ENCODE data around the gene IFI27L2.

IFI27L2 gene

GRCh38 chr14:94136575-94137331 lies 7.3 kb upstream of the IFI27L2 start:
- Histone ChIP-seq H3K4me1 (no peaks in the 10 kb centered on the region), H3K27ac (no peak overlapping the region), H3K27me3 (no peaks in the 10 kb centered on the region), H3K9ac (no peak overlapping the region), H4K20me1 (no peaks in the 10 kb centered on the region), H3K4me2 (no peak overlapping the region), H3K36me3 (no peaks in the 10 kb centered on the region), H3K9me3 (peaks cover 12% of the 10 kb centered on the region), H3K4me3 (no peak overlapping the region)
- no peak for TF ChIP-seq Cebpa-rat (IDR thresholded peaks at IDR 0.05)

- H3K27ac ChIP-seq = no peak overlapping the region
- H3K9ac ChIP-seq = no peak overlapping the region
- no peak overlapping the region for H3K4me2 ChIP-seq
- peaks cover 12% of the 10 kb centered on the region for H3K9me3 ChIP-seq
- no peak overlapping the region for H3K4me3 ChIP-seq
- H3K27me3 ChIP-seq = no peaks in the 10 kb centered on the region
- no peaks in the 10 kb centered on the region for H4K20me1 ChIP-seq
- TF ChIP-seq Cebpa-rat (IDR thresholded peaks at IDR 0.05) = no peak
- no peaks in the 10 kb centered on the region for H3K4me1 ChIP-seq
- H3K36me3 ChIP-seq = no peaks in the 10 kb centered on the region
Measured at GRCh38 chr14:94135476-94135875, 6.1 kb upstream of the IFI27L2 start.

GRCh38 chr14:94132285-94132887 lies 3.0 kb upstream of the IFI27L2 start:
- Histone ChIP-seq H3K27ac (no peak overlapping the region), H3K36me3 (no peaks in the 10 kb centered on the region), H3K4me1 (peaks cover 9% of the 10 kb centered on the region), H4K20me1 (no peaks in the 10 kb centered on the region), H3K9ac (no peak overlapping the region), H3K4me2 (no peak overlapping the region), H3K4me3 (no peak overlapping the region), H3K27me3 (no peaks in the 10 kb centered on the region), H3K9me3 (peaks cover 12% of the 10 kb centered on the region)
- TF ChIP-seq Cebpa-rat (IDR thresholded peaks at IDR 0.05) = no peak

GRCh38 chr14:94129758-94130414 lies 482 bp upstream of the IFI27L2 start:
- Histone ChIP-seq H3K27me3 (no peaks in the 10 kb centered on the region), H3K9me3 (no peaks in the 10 kb centered on the region), H3K4me3 (peak overlapping the region; percentile 67), H4K20me1 (no peaks in the 10 kb centered on the region), H3K4me2 (peak overlapping the region; percentile 83), H3K36me3 (no peaks in the 10 kb centered on the region; the same call in 1 of the 2 replicates), H3K9ac (peak overlapping the region; percentile 74; the same call in 1 of the 2 replicates), H3K4me1 (peaks cover 18% of the 10 kb centered on the region), H3K27ac (no peak overlapping the region)
- no peak for TF ChIP-seq Cebpa-rat (IDR thresholded peaks at IDR 0.05)

- no peak overlapping the region for H3K27ac ChIP-seq
- H3K4me3 ChIP-seq = peak overlapping the region; percentile 67; the same call in 1 of the 2 replicates
- no peaks in the 10 kb centered on the region for H4K20me1 ChIP-seq
- H3K4me2 ChIP-seq = peak overlapping the region; percentile 83
- peaks cover 18% of the 10 kb centered on the region for H3K4me1 ChIP-seq
- H3K27me3 ChIP-seq = no peaks in the 10 kb centered on the region
- no peaks in the 10 kb centered on the region; the same call in 1 of the 2 replicates for H3K9me3 ChIP-seq
- no peaks in the 10 kb centered on the region; the same call in 1 of the 2 replicates for H3K36me3 ChIP-seq
- no peak for TF ChIP-seq Cebpa-rat (IDR thresholded peaks at IDR 0.05)
- no peak overlapping the region for H3K9ac ChIP-seq
Measured at GRCh38 chr14:94128216-94128839, 1.1 kb downstream of the IFI27L2 start.

GRCh38 chr14:94127330-94127729 lies 2.1 kb downstream of the IFI27L2 start:
- Histone ChIP-seq H3K27ac (no peak overlapping the region), H3K4me3 (no peak overlapping the region), H4K20me1 (no peaks in the 10 kb centered on the region), H3K4me2 (no peak overlapping the region), H3K9me3 (peaks cover 6% of the 10 kb centered on the region; the same call in 1 of the 2 replicates), H3K9ac (no peak overlapping the region), H3K36me3 (no peaks in the 10 kb centered on the region; the same call in 1 of the 2 replicates), H3K27me3 (no peaks in the 10 kb centered on the region), H3K4me1 (peaks cover 18% of the 10 kb centered on the region)
- no peak for TF ChIP-seq Cebpa-rat (IDR thresholded peaks at IDR 0.05)

- Histone ChIP-seq H3K9me3 (peaks cover 6% of the 10 kb centered on the region; the same call in 1 of the 2 replicates), H3K27me3 (no peaks in the 10 kb centered on the region), H4K20me1 (no peaks in the 10 kb centered on the region), H3K4me2 (no peak overlapping the region), H3K4me1 (peaks cover 18% of the 10 kb centered on the region), H3K4me3 (no peak overlapping the region), H3K27ac (no peak overlapping the region), H3K9ac (no peak overlapping the region), H3K36me3 (no peaks in the 10 kb centered on the region; the same call in 1 of the 2 replicates)
- no peak for TF ChIP-seq Cebpa-rat (IDR thresholded peaks at IDR 0.05)
Measured at GRCh38 chr14:94126800-94127199, 2.6 kb downstream of the IFI27L2 start.

- Histone ChIP-seq H3K4me3 (no peak overlapping the region), H3K9ac (no peak overlapping the region), H3K4me2 (no peak overlapping the region), H3K27ac (no peak overlapping the region), H3K36me3 (no peaks in the 10 kb centered on the region; the same call in 1 of the 2 replicates), H3K9me3 (peaks cover 6% of the 10 kb centered on the region; the same call in 1 of the 2 replicates), H3K27me3 (no peaks in the 10 kb centered on the region), H3K4me1 (peaks cover 18% of the 10 kb centered on the region), H4K20me1 (no peaks in the 10 kb centered on the region)
- TF ChIP-seq Cebpa-rat (IDR thresholded peaks at IDR 0.05) = no peak
Measured at GRCh38 chr14:94126419-94126677, 3.1 kb downstream of the IFI27L2 start.

GRCh38 chr14:94125659-94126418 lies 3.6 kb downstream of the IFI27L2 start:
- Histone ChIP-seq H3K27ac (no peak overlapping the region), H3K27me3 (no peaks in the 10 kb centered on the region), H3K4me3 (no peak overlapping the region), H3K9ac (no peak overlapping the region), H3K4me1 (peaks cover 18% of the 10 kb centered on the region), H3K9me3 (peaks cover 11% of the 10 kb centered on the region), H4K20me1 (no peaks in the 10 kb centered on the region), H3K36me3 (no peaks in the 10 kb centered on the region; the same call in 1 of the 2 replicates), H3K4me2 (no peak overlapping the region)
- TF ChIP-seq Cebpa-rat (IDR thresholded peaks at IDR 0.05) = no peak

Data from BLaER1 (cell line).